NCI-H2107 (cell line): ENCODE measurements around the gene ESYT2.
"Not testable (repeated sequence)": the region's sequence is repeated elsewhere in the genome, so short reads cannot be mapped to it uniquely, and the experiment has no call there.

Source experiments
- DNase-seq: peaks from one replicate; lab custom pipeline; 2025; lab: John Stamatoyannopoulos, UW

Gene ESYT2

DNA sequence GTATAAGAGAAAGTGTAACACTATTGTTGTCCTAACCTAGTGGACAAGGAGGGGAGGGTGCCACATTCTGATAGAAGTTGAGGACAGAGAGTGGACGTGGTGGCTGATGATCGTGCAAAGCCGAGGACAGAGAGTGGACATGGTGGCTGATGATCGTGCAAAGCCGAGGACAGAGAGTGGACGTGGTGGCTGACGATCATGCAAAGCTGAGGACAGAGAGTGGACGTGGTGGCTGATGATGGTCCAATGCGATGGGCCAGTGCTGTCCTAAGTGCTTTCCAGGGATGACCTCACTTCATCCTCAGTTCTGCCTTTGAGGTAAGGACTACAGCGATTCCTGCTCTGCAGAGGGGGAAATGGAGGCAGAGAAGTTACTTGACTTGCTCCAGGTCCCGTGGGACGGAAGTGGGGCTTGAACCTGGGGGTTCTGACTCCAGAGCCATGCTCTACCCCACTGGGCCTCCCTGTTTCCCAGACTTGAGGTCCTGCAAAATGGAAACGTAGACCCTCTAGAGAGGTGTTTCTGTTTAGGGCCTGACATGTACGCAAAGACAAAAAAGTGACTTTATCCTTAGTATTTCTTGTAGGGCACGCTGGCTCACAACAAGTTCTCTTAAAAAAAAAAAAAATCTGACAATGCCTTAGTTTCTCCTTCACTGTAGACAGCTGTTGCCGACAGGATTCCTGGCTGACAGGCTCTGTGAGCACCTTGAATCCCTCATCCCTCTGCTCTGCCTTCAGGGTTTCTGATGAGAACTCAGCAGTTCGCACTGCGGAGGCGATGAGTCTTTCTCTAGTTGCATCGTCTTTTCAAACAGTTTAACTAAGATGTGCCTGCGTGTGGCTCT lies 104.4 kb downstream of the ESYT2 start:
- DNase-seq = no peak

- no peak for DNase-seq
These were observed 105.5 kb downstream of the ESYT2 start for GRCh38 chr7:158723714-158724385.

DNA sequence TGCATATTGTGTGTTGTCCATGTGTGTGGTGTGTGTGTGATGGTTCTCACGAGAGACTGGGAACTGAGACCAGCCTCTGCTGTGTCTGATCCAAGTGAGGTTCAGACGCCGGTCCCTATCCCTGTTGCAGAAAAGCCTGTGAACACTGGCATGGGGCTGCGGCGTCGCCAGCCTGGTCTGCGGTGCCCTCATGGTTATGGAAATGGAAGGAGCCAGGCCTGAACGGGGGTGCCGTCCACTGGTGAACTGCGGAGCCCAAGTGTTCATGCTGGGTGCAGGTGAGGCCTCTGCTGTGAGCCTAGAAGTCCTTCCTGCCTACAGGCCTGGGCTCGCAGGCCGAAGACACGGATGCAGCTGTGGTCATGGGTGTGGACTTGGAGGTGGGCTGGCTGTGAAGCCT lies 106.0 kb downstream of the ESYT2 start:
- no peak for DNase-seq

- DNase-seq = no peak
These were observed 106.6 kb downstream of the ESYT2 start for GRCh38 chr7:158722574-158723237.

- DNase-seq = no peak
These were observed 109.2 kb downstream of the ESYT2 start for GRCh38 chr7:158720112-158720511.

DNA sequence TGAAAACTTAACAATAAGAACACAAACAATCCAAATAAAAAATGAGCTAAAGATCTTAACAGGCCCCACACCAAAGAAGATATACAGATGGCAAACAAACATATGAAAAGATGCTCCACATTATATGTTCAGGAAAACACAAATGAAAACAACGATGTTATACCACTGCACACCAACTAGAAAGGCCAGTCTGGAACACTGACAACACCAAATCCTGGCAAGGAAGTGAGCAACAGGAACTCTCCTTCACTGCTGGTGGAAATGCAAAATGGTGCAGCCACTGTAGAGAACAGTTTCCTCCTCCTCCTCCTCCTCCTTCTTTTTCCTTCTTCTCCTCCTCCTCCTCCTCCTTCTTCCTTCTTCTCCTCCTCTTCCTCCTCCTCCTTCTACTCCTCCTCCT lies 112.5 kb downstream of the ESYT2 start:
- DNase-seq = no peak

GRCh38 chr7:158710651-158711102 lies 118.6 kb downstream of the ESYT2 start:
- no peak for DNase-seq

- DNase-seq = no peak
These were observed 121.7 kb downstream of the ESYT2 start for GRCh38 chr7:158707610-158708009.

DNA sequence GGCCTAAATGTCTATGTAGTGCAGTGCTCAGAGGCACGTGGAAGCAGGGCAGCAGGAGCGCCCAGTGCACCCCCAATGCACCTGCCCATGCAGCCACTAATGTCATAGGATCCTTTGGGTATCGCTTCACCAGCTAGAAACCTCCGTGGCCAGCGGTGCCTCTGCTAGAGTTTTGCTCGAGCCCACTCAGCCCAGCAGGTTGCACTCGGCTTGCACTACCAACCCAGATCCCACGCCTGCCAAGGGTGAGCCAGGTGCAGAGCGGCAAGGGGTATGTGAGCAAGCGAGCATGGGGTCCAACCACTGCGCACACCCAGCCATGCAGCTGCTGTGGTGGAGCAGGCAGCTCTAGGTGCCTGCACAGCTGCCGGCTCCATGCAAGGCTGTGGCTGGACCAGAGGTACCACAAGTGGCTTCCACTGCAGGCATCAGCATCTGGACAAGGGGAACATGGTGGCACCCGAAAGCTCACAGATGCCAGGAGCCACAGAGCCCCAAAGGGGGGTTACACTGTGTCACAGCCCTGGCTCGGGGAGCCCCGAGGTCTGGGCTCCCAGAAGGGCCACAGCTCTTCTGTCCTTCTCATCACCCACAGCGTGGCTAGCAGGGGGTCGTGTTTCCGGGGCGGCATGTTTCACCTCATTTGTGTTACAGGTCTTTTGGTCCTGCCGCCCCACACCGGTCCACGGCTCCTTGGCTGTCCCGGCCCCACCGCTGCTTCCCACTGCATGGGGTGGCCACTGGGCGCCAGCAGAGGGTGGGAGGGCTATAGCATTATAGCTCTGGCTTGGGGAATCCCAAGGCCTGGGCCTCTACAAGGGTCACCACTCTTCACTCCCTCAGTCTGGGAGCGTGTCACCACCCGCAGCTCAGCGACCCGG lies 122.4 kb downstream of the ESYT2 start:
- no peak for DNase-seq

- DNase-seq = no peak
These were observed 123.0 kb downstream of the ESYT2 start for GRCh38 chr7:158706273-158706704.

GRCh38 chr7:158705234-158705850 lies 124.0 kb downstream of the ESYT2 start:
- DNase-seq = no peak

GRCh38 chr7:158704524-158705233 lies 124.6 kb downstream of the ESYT2 start, which contains the start of gene NCAPG2:
Gene NCAPG2 (minus strand): TSS chr7:158704804. CDS start chr7:158701899, 2,905 bp downstream.
- peak; percentile 98 for DNase-seq

GRCh38 chr7:158703679-158704523 lies 125.4 kb downstream of the ESYT2 start:
- DNase-seq = not testable (repeated sequence)

GRCh38 chr7:158702944-158703343 lies 126.4 kb downstream of the ESYT2 start:
- no peak for DNase-seq

DNA sequence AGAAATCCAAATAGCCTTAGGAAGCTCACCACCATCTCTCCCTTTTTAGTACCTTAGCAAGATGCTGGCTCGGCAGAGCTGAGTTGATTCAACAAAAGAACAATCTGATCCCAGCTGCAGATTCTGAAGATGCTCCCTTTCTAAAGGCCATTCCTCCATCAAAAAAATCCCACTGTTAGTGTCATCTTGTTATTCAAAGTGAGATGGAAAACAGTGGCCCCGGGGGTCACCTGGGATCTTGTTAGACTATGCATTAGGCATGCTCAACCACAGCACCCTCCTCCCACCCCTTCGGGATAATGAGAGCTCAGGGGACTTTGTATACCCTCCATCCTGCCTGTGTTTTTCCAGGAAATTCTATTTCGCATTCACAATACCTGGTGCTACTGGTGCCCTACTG lies 127.1 kb downstream of the ESYT2 start:
- no peak for DNase-seq

DNA sequence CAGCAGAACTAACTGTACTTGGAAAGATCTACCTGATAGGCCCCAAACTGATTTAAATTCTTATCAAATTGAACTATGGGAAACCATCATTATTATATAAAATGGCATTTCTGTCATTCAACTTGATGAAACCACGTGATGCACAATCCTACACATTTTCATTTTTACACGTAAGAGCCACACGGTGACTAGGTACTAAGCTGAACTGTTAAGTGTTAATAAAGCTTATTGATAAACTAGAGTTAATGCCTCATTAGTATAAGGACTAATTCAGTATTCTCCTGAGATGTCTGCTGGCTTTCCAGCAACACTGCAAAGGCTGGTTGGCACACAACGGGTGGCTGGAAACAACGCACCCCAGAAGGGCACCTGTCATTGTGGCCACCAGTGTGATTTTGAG lies 129.3 kb downstream of the ESYT2 start:
- DNase-seq = no peak

- DNase-seq = no peak
These were observed 130.0 kb downstream of the ESYT2 start for GRCh38 chr7:158699341-158699740.

DNA sequence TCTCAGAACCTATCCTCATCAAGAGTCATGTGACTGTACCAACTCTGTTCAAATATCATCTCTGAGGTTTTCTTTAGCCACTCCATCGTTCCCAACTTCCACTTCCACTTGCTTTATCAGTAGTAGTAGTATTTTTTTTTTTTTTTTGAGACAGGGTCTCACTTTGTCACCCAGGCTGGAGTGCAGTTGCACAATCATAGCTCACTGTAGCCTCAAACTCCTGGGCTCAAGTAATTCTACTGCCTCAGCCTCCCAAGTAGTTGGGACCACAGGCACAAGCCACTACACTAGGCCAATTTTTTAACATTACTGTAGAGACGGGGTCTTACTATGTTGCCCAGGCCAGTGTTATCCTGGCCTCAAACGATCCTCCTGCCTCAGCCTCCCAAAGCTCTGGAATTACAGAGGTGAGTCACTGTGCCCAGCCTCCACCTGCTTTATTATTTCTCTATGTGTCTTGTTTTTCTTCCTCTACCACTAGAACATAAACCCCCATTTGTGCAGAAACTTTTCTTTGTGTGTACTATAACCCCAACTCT lies 130.6 kb downstream of the ESYT2 start:
- no peak for DNase-seq

GRCh38 chr7:158697597-158697996 lies 131.7 kb downstream of the ESYT2 start:
- not testable (repeated sequence) for DNase-seq
